Right cardiac atrium (tissue), 5 donors: Measurements from ENCODE around the gene SCAMP4. TPM values are rescaled to one million over a fixed set of nuclear protein-coding genes. Genes with fewer than 3 reads are reported as not detected.
A peak's percentile ranks its signal among the peaks of the same experiment; 100 is the strongest.

Source experiments
- ATAC-seq, 2 donors: fragments of 200-7000 bp; cut with Tn5 transposase; one replicate each; pipeline versions ENCODE4 v1.8.0 to v1.9.1; 2020; ENCODE audit warnings: moderate library complexity in 2 of 2, mild to moderate bottlenecking in 1 of 2
- DNase-seq, 3 donors: peaks; one replicate each; pipeline ENCODE4 v3.0.0-alpha.2; 2020
- H3K27ac ChIP-seq: one replicate; pipeline ENCODE4 v1.5.1; 2013; ENCODE audit warnings: mild to moderate bottlenecking, low read length, control low read depth, moderate library complexity
- H3K27me3 ChIP-seq: one replicate; pipeline ENCODE4 v1.6.1; 2013; ENCODE audit not compliant: control insufficient read depth, insufficient read depth
- H3K4me1 ChIP-seq: one replicate; pipeline ENCODE4 v1.6.1; 2013; ENCODE audit warnings: low read length; ENCODE audit not compliant: control insufficient read depth, insufficient read depth
- H3K4me3 ChIP-seq: one replicate; pipeline ENCODE4 v1.5.1; 2013; ENCODE audit warnings: low read length, control low read depth
- H3K9me3 ChIP-seq: one replicate; pipeline ENCODE4 v1.6.1; 2013; ENCODE audit warnings: low read length; ENCODE audit not compliant: control insufficient read depth
- WGBS: extraction: QIAGEN DNeasy Blood & Tissue Kit; methylation state at CpG from one replicate; pipeline ENCODE4 v1.1.7; 2013; 5-methylcytosine and 5-hydroxymethylcytosine counted together
- intact Hi-C, 4 donors: fragments of 100-400 bp; cut with DNase I; formaldehyde crosslinking; loops; one replicate each; pipeline versions ENCODE4 v1.11.0 to v1.14.0; 2022 to 2023
- polyA plus RNA-seq: library from polyadenylated mRNA; stranded (reverse); fragments of 200-250 nt; gene quantifications from one replicate; pipeline ENCODE4 v1.2.3, GENCODE V29; 2013
- total RNA-seq, 4 donors: library from RNA; stranded (reverse); fragmentation: NEBNext Ultra II Directional; extraction: Animal tissue kit (Norgen Biotek cat#: 25700); gene quantifications; one replicate each; pipeline ENCODE4 v1.2.1, GENCODE V29; 2021
- donor health status: healthy with polysubstance abuse.
- donor health status: DM: no; HTN: yes; CAD: no.
- donor health status: DM: no; HTN: no; CAD: no.
- donor health status: DM: no; HTN: yes; CAD: no; lungs with severe emphysema.
- donor health status: DM: yes; HTN: yes; CAD: no.

SCAMP4 gene
- total and polyA plus RNA-seq, 5 donors: 16.1 to 19.9 (median 18.8) TPM

DNA sequence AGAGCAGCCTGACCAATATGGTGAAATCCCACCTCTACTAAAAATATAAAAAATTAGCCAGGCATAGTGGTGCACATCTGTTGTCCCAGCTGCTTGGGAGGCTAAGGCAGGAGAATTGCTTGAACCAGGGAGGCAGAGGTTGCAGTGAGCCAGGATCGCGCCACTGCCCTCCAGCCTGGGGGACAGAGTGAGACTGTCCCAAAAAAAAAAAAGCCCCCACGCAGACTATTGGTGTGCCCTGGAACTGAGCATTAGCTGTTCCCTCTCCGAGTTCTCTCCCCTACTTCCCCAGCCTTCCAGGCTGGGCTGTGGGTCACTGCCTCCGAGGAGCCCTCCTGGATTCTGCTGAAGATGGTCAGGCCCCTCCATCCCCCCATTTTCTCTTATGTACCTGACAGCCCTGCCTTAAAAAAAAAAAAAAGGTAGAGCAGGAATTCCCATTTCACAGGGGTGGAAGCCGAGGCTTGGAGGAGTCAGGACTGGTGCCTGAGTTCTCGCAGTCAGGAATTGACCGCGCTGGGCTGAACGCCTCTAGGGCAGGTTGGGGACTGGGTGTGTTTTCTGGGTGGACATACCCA, 1.9 kb downstream of the SCAMP4 start:
- DNase-seq (no peak), ATAC-seq (no peak)
- Histone ChIP-seq H3K27me3 (no peaks in the 10 kb centered on the region), H3K4me1 (no peaks in the 10 kb centered on the region), H3K27ac (no peak overlapping the region), H3K9me3 (no peaks in the 10 kb centered on the region), H3K4me3 (no peak overlapping the region)
- intact Hi-C loops: no loop called here
- 94% methylated on average over 10 of the region's 10 CpGs for WGBS

DNA sequence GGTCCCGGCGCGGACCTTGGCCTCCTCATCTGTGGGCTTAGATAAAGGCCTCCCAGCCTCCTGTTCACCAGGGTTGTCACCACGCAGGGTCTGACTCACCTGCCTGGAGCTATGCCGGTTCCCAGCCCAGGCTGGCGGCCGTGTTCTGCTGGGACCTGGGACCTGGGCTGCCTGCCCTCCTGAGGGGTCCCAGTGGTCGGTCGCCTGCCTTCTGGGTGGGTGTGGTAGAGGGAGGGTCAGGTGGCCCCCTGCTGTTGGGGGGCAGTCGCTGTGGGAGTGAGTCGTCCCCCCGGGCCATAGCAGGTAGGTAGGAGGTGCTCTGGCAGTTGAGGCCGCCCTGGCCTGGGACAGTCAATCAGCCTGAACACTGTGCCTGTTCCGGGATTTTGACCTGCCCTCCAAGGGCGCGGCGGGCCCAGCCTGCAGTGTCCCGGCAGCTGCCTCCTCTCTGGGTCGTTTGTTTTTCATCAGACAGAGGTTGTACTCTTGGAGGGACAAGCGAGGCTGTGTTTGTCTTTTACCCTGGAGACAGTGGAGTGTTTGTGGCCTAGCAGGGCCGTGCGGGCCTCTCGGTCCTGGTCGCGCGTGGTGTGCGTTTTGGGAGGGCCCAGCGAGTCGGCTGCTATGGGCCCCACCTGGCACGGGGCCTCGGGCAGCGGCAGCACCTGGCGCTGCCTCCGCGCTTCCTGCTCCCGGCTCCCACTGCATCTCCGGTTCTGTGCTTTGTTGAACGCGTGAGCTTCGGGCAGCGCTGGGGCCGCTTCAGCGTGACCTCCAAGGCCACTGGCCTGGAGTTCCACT, 2.6 kb downstream of the SCAMP4 start:
- Histone ChIP-seq H3K4me3 (no peak overlapping the region), H3K27me3 (no peaks in the 10 kb centered on the region), H3K27ac (no peak overlapping the region), H3K9me3 (no peaks in the 10 kb centered on the region), H3K4me1 (no peaks in the 10 kb centered on the region)
- 83% methylated on average over 43 of the region's 43 CpGs for WGBS
- ATAC-seq: no peak
- intact Hi-C loops: no loop called here
- DNase-seq: peak in 1 of 3 donors; percentile 67

DNA sequence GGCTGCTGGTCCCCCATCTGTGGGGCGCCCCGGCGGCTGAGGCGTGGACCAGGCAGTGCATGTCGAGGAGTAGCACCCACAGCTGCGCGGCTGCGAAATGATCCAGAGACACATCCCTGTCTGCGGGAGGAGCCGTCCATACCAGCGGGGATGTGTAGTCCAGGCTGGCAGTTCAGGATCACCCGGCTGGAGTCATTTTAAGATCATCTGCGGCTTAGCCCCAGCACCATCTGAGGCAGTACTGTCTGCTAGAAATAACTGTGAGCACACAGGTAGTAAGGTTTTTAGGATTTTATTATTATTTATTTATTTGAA, 3.1 kb downstream of the SCAMP4 start:
- no peak overlapping the region for H3K27ac ChIP-seq

DNA sequence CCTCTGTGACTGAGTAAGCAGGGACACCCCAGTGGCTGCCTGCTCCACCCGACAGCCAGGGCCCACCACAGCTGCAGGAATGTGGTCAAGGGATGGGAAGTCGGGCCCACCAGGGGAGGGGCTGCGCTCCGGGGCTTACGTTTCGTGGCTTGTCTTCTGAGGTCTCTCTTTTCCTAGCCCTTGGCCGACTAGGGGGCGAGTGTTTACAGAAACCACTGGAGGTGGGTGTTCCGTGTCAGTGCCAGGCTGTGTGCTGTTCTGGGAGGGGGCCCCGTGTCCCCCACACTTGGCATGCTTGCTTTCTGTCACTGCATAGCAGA, 4.5 kb downstream of the SCAMP4 start:
- DNase-seq (no peak), ATAC-seq (no peak)
- no peaks in the 10 kb centered on the region for H3K27me3 ChIP-seq
- intact Hi-C loops: no loop called here
- WGBS: 66% methylated on average over 10 of the region's 10 CpGs
- no peaks in the 10 kb centered on the region for H3K9me3 ChIP-seq
- H3K4me3 ChIP-seq: no peak overlapping the region
- H3K4me1 ChIP-seq: no peaks in the 10 kb centered on the region
- H3K27ac ChIP-seq: no peak overlapping the region

More for the DNA sequence above, 3.1 kb downstream of the SCAMP4 start:
- H3K27me3 ChIP-seq: no peaks in the 10 kb centered on the region
- DNase-seq (no peak), ATAC-seq (no peak)
- H3K4me1 ChIP-seq: no peaks in the 10 kb centered on the region
- no peaks in the 10 kb centered on the region for H3K9me3 ChIP-seq
- 91% methylated on average over 13 of the region's 13 CpGs for WGBS
- no peak overlapping the region for H3K4me3 ChIP-seq
- intact Hi-C loops: no loop called here

DNA sequence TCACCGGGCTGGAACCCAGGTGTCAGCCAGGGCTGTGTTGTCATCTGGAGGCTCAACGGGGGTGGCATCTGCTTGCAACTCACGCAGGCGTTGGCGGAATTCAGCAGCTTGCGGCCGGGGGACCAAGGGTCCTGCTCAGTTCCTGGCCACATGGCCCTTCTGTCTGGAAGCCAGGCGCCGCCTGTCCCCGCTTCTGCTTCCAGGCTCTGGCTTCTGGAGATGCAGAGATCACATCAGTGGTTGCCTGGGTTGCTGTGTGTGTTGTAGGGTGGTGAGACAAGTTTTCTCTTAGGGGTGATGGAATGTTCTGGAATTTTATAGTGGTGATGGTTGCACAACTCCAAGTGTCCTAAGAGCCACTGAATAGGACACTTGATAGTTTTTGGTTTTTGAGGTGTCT, 5.0 kb downstream of the SCAMP4 start:
- WGBS: 89% methylated on average over 10 of the region's 10 CpGs
- no peaks in the 10 kb centered on the region for H3K27me3 ChIP-seq
- no peaks in the 10 kb centered on the region for H3K4me1 ChIP-seq
- no peak for ATAC-seq
- DNase-seq: no peak
- H3K27ac ChIP-seq: no peak overlapping the region
- no peak overlapping the region for H3K4me3 ChIP-seq
- intact Hi-C loops: no loop called here
- no peaks in the 10 kb centered on the region for H3K9me3 ChIP-seq

DNA sequence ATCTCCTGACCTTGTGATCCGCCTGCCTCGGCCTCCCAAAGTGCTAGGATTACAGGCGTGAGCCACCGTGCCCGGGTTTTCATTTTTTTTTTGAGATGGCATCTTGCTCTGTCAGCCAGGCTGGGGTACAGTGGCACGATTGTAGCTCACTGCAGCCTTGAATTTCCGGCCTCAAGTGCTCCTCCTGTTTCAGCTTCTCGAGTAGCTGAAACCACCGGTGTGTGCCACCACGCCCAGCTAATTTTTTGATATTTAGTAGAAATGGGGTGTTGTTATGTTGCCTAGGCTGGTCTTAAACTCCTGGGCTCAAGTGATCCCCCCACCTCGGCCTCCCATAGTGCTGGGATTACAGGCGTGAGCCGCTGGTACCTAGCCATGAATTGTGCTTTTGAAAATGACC, 5.9 kb downstream of the SCAMP4 start:
- Histone ChIP-seq H3K9me3 (no peaks in the 10 kb centered on the region), H3K27ac (no peak overlapping the region), H3K4me3 (no peak overlapping the region), H3K4me1 (no peaks in the 10 kb centered on the region), H3K27me3 (no peaks in the 10 kb centered on the region)
- intact Hi-C loops: no loop called here
- WGBS: 95% methylated on average over 13 of the region's 13 CpGs
- ATAC-seq (no peak), DNase-seq (no peak)

DNA sequence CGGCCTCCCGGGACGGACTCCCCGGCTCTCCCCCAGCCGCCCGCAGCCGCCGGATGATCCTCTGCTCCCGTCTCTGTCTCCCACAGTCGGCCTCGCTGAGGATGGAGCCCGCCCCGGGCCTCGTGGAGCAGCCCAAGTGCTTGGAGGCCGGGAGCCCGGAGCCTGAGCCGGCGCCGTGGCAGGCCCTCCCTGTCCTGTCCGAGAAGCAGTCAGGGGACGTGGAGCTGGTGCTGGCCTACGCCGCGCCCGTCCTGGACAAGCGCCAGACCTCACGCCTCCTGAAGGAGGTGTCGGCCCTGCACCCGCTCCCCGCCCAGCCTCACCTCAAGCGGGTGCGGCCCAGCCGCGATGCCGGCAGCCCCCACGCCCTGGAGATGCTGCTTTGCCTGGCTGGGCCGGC, 6.8 kb downstream of the SCAMP4 start:
- intact Hi-C loops: no loop called here
- 73% methylated on average over 37 of the region's 37 CpGs for WGBS
- no peaks in the 10 kb centered on the region for H3K4me1 ChIP-seq
- H3K9me3 ChIP-seq: no peaks in the 10 kb centered on the region
- no peak overlapping the region for H3K4me3 ChIP-seq
- no peak overlapping the region for H3K27ac ChIP-seq
- no peaks in the 10 kb centered on the region for H3K27me3 ChIP-seq
- DNase-seq: no peak
- ATAC-seq: peak; percentile 13 to 24

DNA sequence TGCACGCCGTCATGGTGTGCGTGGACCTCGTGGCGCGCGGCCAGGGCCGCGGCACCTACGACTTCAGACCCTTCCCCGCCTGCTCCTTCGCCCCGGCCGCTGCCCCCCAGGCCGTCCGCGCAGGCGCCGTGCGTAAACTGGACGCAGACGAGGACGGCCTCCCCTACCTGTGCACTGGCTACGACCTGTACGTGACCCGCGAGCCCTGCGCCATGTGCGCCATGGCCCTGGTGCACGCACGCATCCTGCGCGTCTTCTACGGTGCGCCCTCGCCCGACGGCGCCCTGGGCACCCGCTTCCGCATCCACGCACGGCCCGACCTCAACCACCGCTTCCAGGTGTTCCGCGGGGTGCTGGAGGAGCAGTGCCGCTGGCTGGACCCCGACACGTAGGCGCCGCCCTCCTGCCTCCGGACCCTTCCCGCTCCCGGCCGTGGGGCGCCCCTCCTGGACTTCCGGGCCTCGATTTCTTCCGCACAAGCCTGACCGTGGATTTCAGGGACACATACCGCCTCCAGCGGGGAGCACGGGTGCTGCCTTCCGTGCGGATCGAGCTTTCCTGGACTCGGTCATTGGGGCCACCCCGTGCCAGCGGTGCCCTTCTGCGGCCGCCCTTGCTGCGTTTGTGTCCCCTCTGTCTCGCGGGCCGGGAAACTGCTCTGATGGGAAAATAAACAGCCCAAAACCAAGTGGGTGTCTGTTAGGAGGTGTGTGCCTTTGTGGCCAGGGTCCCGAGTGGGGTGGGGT, 7.7 kb downstream of the SCAMP4 start:
- no peak for ATAC-seq
- H3K4me1 ChIP-seq: no peaks in the 10 kb centered on the region

DNA sequence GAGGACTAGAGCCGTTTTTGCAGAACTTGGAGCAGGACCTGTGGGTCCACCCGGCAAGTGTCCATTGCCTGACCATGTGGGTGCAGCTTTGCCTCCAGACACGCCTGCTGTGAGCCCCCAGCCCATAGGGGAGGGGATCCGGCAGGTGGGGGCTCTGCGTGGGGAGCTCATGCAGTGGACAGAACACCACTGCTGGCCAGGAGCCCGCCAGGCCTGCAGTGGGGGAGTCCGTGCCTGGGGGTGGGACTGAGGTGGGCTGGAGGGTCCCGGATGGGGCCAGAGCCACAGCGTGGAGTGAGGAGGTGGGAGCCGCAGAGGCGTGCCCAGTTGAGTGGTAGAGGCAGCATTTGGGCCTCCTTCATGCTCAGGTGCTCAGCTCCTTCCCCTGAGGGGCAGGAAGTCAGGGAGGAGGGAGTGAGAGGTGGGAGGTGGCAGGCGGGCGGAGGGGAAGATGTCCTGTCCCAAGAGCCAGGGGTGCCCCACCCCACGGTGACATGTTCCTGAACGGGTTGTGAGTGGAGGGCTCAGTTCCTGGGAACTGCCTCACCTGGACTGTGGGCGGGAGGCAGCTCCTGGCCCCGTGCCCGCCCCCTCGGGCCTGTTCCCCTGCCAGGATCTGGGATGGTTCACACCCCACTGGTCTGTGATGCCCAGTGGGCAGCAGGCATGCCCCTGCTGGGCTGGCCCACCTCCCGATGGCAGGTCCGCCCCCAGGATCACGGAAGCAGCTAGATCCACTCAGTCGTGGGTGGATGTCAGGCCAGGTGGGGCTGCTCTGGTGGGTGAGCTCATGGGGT, 8.8 kb downstream of the SCAMP4 start:
- DNase-seq: no peak
- WGBS: 88% methylated on average over 23 of the region's 23 CpGs
- Histone ChIP-seq H3K9me3 (no peaks in the 10 kb centered on the region), H3K27ac (no peak overlapping the region), H3K4me3 (no peak overlapping the region), H3K27me3 (no peaks in the 10 kb centered on the region), H3K4me1 (no peaks in the 10 kb centered on the region)
- intact Hi-C loops: no loop called here
- ATAC-seq: peak in 1 of 2 donors; percentile 4

More for the DNA sequence above, 7.7 kb downstream of the SCAMP4 start:
- WGBS: 96% methylated on average over 77 of the region's 77 CpGs
- no peak overlapping the region for H3K4me3 ChIP-seq
- intact Hi-C loops: no loop called here
- H3K27me3 ChIP-seq: no peaks in the 10 kb centered on the region
- DNase-seq: no peak
- no peak overlapping the region for H3K27ac ChIP-seq
- no peaks in the 10 kb centered on the region for H3K9me3 ChIP-seq

DNA sequence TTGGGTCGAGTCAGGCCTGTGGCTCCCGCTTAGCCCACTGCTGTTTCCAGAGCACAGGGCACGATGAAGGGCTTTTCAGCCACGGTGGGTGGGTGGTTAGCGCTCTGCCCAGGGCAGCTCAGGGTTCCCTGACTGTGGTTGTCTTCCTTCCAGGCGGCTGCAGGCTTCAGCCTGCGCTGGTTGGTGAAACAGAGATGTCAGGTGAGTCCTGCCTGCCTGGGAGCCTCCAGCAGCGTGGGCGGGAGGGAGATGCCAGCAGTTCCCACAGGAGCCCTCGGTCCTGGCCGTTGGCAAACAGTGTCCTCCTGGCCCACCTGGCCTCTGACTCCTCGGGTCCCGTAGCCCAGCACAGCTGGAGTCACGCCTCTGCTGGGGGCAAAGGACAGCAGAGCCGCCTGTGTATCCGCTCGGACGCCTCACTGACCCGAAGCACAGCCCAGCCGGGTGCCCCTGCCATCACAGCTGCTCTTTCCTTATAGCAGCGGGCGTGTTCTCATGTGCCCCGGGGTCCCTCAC, 9.7 kb downstream of the SCAMP4 start:
- no peak overlapping the region for H3K4me3 ChIP-seq
- no peaks in the 10 kb centered on the region for H3K9me3 ChIP-seq
- H3K27me3 ChIP-seq: no peaks in the 10 kb centered on the region
- intact Hi-C loops: no loop called here
- 94% methylated on average over 23 of the region's 23 CpGs for WGBS
- DNase-seq (no peak), ATAC-seq (no peak)
- no peaks in the 10 kb centered on the region for H3K4me1 ChIP-seq
- H3K27ac ChIP-seq: no peak overlapping the region

DNA sequence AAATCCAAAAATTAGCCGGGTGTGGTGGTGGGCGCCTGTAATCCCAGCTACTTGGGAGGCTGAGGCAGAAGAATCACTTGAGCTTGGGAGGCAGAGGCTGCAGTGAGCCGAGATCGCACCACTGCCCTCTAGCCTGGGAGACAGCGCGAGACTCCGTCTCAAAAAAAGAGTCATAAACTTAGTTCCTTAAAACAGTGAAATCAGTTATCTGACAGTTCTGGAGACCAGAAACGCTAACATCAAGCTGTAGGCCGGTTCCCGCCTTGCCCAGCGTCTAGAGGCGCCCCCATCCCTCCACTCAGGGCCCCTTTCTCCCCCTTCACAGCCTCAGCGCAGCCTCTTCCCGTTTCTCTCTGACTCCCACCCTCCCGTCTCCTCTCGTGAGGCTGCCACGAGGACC, 11.9 kb downstream of the SCAMP4 start:
- Histone ChIP-seq H3K4me3 (no peak overlapping the region), H3K9me3 (no peaks in the 10 kb centered on the region), H3K4me1 (no peaks in the 10 kb centered on the region), H3K27ac (no peak overlapping the region), H3K27me3 (no peaks in the 10 kb centered on the region)
- 84% methylated on average over 17 of the region's 17 CpGs for WGBS
- DNase-seq (no peak), ATAC-seq (no peak)
- intact Hi-C loops: no loop called here
